ENCODE results near the gene SUSD3. TPM values are rescaled to one million over a fixed set of nuclear protein-coding genes. Genes with fewer than 3 reads are reported as not detected.
"Not testable (repeated sequence)": the region's sequence is repeated elsewhere in the genome, so short reads cannot be mapped to it uniquely, and the experiment has no call there.

The SUSD3 gene
- polyA plus RNA-seq, 3 donors, result 10.5 to 24.6 (median 15.7) TPM

GRCh38 chr9:93100276-93100636, 41.8 kb downstream of the SUSD3 start:
- Mint-ChIP-seq H3K9me3 (peaks cover 0 to 5% (median 3%) of the 10 kb centered on the region in 7 donors), H3K27me3 (ENCODE audit: low read depth in 3 of 3) (peaks cover 0 to 2% (median 0%) of the 10 kb centered on the region in 3 donors), H3K36me3 (peaks cover 34 to 38% of the 10 kb centered on the region in 2 donors), H3K27ac (peak overlapping the region in 6 of 7 donors; percentile 95 to 99 (median 98)), H3K4me1 (peaks cover 67% of the 10 kb centered on the region), H3K4me3 (no peak overlapping the region)
- no CpG with 5 or more reads among the region's 8 CpGs for WGBS (ENCODE audit: insufficient coverage)
- H2AFZ ChIP-seq (ENCODE audit: insufficient read depth, low read depth, low read length, poor library complexity, severe bottlenecking), result no peak overlapping the region
- H3K4me1 ChIP-seq (ENCODE audit: control insufficient read depth in 1 of 2, insufficient read depth in 2 of 2, low read length in 2 of 2), result peaks cover 40 to 65% of the 10 kb centered on the region in 2 donors
- H4K20me1 ChIP-seq (ENCODE audit: insufficient read depth, low read length), result peaks cover 82% of the 10 kb centered on the region
- peak overlapping the region in 1 of 3 experiments; percentile 98 for H3K4me3 ChIP-seq (replicated peaks in 1 of 3; ENCODE audit: low read depth in 2 of 3, low read length in 3 of 3)
- no peak for TF ChIP-seq CTCF (IDR thresholded peaks at IDR 0.05)
- no peak for DNase-seq
- H3K27me3 ChIP-seq (ENCODE audit: control insufficient read depth in 2 of 2, insufficient read depth in 2 of 2, low read length in 2 of 2), result no peaks in the 10 kb centered on the region
- peaks cover 90% of the 10 kb centered on the region for H3K79me2 ChIP-seq (ENCODE audit: insufficient read depth, low read length)
- no peak overlapping the region for H3K9ac ChIP-seq (ENCODE audit: insufficient read depth, low read length, poor library complexity, severe bottlenecking)
- H3K9me3 ChIP-seq (replicated peaks in 1 of 2; ENCODE audit: control insufficient read depth in 1 of 2, insufficient read depth in 1 of 2, low read length in 2 of 2), result no peaks in the 10 kb centered on the region
- peaks cover 0 to 12% of the 10 kb centered on the region in 2 donors for H3K36me3 ChIP-seq (replicated peaks in 1 of 2; ENCODE audit: control insufficient read depth in 1 of 2, insufficient read depth in 2 of 2, low read length in 2 of 2)
- H3K27ac ChIP-seq (ENCODE audit: low read depth in 1 of 2, low read length in 2 of 2), result peak overlapping the region; percentile 90 to 93
- intact Hi-C loops (cut with micrococcal nuclease), result loop anchor here (10.0 kb wide), 1 partner anchor 205 kb away; no protein-coding TSS in a partner anchor
- peak overlapping the region; percentile 98 for H3K4me2 ChIP-seq (replicated peaks; ENCODE audit: extremely low read depth, low read length, poor library complexity, severe bottlenecking)

DNA sequence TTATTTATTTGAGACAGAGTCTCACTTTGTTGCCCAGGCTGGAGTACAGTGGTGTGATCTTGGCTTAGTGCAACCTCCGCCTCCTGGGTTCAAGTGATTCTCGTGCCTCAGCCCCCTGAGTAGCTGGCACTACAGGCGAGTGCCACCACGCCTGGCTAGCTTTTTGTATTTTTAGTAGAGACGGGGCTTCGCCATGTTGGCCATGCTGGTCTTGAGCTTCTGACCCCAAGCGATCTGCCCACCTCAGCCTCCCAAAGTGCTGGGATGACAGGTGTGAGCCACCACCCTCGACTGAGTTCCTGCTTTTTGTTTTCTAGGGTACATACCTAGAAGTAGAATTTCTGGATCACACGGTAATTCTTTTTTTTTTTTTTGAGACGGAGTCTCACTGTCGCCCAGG, 42.6 kb downstream of the SUSD3 start:
- 98% methylated on average over 10 of the region's 11 CpGs for WGBS (ENCODE audit: insufficient coverage)
- H3K4me3 ChIP-seq (replicated peaks in 1 of 3; ENCODE audit: low read depth in 2 of 3, low read length in 3 of 3); H3K4me3 Mint-ChIP-seq; H3K27me3 ChIP-seq (ENCODE audit: control insufficient read depth in 2 of 2, insufficient read depth in 2 of 2, low read length in 2 of 2); H3K27ac ChIP-seq (ENCODE audit: low read depth in 1 of 2, low read length in 2 of 2); H3K9me3 Mint-ChIP-seq; H3K9me3 ChIP-seq (replicated peaks in 1 of 2; ENCODE audit: control insufficient read depth in 1 of 2, insufficient read depth in 1 of 2, low read length in 2 of 2); H3K27me3 Mint-ChIP-seq (ENCODE audit: low read depth in 3 of 3); H2AFZ ChIP-seq (ENCODE audit: insufficient read depth, low read depth, low read length, poor library complexity, severe bottlenecking); H3K9ac ChIP-seq (ENCODE audit: insufficient read depth, low read length, poor library complexity, severe bottlenecking); H3K4me2 ChIP-seq (replicated peaks; ENCODE audit: extremely low read depth, low read length, poor library complexity, severe bottlenecking); DNase-seq: not testable (repeated sequence)
- peak overlapping the region in 6 of 7 donors; percentile 37 to 98 (median 46) for H3K27ac Mint-ChIP-seq
- H3K79me2 ChIP-seq (ENCODE audit: insufficient read depth, low read length), result peaks cover 97% of the 10 kb centered on the region
- H3K36me3 Mint-ChIP-seq, result peaks cover 36 to 41% of the 10 kb centered on the region in 2 donors
- intact Hi-C loops (cut with micrococcal nuclease), result loop anchor here (10.0 kb wide), 1 partner anchor 204 kb away; no protein-coding TSS in a partner anchor
- peaks cover 90% of the 10 kb centered on the region for H4K20me1 ChIP-seq (ENCODE audit: insufficient read depth, low read length)
- H3K4me1 ChIP-seq (ENCODE audit: control insufficient read depth in 1 of 2, insufficient read depth in 2 of 2, low read length in 2 of 2), result peaks cover 39 to 68% of the 10 kb centered on the region in 2 donors
- H3K4me1 Mint-ChIP-seq, result peaks cover 74% of the 10 kb centered on the region
- H3K36me3 ChIP-seq (replicated peaks in 1 of 2; ENCODE audit: control insufficient read depth in 1 of 2, insufficient read depth in 2 of 2, low read length in 2 of 2), result peaks cover 0 to 12% of the 10 kb centered on the region in 2 donors
